Esophagus muscularis mucosa (tissue), 4 donors: ENCODE results near the gene TRAF1. TPM values are rescaled to one million over a fixed set of nuclear protein-coding genes. Genes with fewer than 3 reads are reported as not detected.
A peak's percentile ranks its signal among the peaks of the same experiment; 100 is the strongest.

Source experiments
- DNase-seq: peaks from one replicate; pipeline ENCODE4 v3.0.0-alpha.2; 2017; ENCODE audit errors: extremely low spot score
- H3K27ac ChIP-seq, 4 donors: fragments of 200-600 bp; sonication (generic); replicated peaks in 1 of 4; 1 replicate in 3 of 4; 2 replicates in 1 of 4; pipeline ENCODE4 v1.5.1; 2016 to 2019; ENCODE audit warnings: mild to moderate bottlenecking in 1 of 4
- H3K27me3 ChIP-seq, 4 donors: fragments of 200-600 bp; sonication (generic); one replicate each; pipeline versions ENCODE4 v1.5.1 to v1.6.0; 2016 to 2019
- H3K36me3 ChIP-seq, 4 donors: fragments of 200-600 bp; sonication (generic); one replicate each; pipeline ENCODE4 v1.5.1; 2016 to 2019
- H3K4me1 ChIP-seq, 4 donors: fragments of 200-600 bp; sonication (generic); one replicate each; pipeline ENCODE4 v1.5.1; 2016 to 2019
- H3K4me3 ChIP-seq, 4 donors: fragments of 200-600 bp; sonication (generic); 1 replicate in 2 of 4; 2 replicates in 2 of 4; pipeline ENCODE4 v1.5.1; 2016 to 2019; ENCODE audit warnings: mild to moderate bottlenecking in 4 of 4, moderate library complexity in 1 of 4
- H3K9me3 ChIP-seq, 4 donors: fragments of 200-600 bp; sonication (generic); 1 replicate in 3 of 4; 2 replicates in 1 of 4; pipeline ENCODE4 v1.5.1; 2016 to 2019
- CTCF ChIP-seq, 3 experiments: fragments of 200-600 bp in 2 of 3; fragments of 450-650 bp in 1 of 3; sonication (generic) in 2 of 3; IDR thresholded peaks; one replicate each; pipeline ENCODE4 v1.5.1; 2017 to 2019; ENCODE audit warnings: antibody characterized with exemption in 3 of 3, mild to moderate bottlenecking in 2 of 3, moderate library complexity in 1 of 3
- EP300 ChIP-seq: sonication (generic); formaldehyde crosslinking; IDR thresholded peaks from one replicate; pipeline ENCODE4 v1.6.1; 2017; ENCODE audit warnings: antibody characterized with exemption
- POLR2A ChIP-seq: fragments of 450-650 bp; IDR thresholded peaks from one replicate; pipeline ENCODE4 v1.6.1; 2017; ENCODE audit warnings: antibody characterized with exemption, moderate library complexity, mild to moderate bottlenecking, low read depth
- POLR2AphosphoS5 ChIP-seq, 2 donors: sonication (generic); formaldehyde crosslinking; IDR thresholded peaks; one replicate each; pipeline ENCODE4 v1.6.1; 2017; ENCODE audit warnings: antibody characterized with exemption in 2 of 2
- WGBS: methylation state at CpG from one replicate; pipeline ENCODE4 v1.1.5; 2018; 5-methylcytosine and 5-hydroxymethylcytosine counted together
- intact Hi-C: fragments of 100-400 bp; cut with DNase I; formaldehyde crosslinking; loops from one replicate; pipeline ENCODE4 v1.15.1; 2023
- total RNA-seq, 4 donors: library from RNA; depleted of rRNA; stranded (reverse); fragments of >200 nt; gene quantifications; one replicate each; pipeline versions ENCODE4 v1.1.0 to v1.2.1, GENCODE V29; 2016

Gene TRAF1
- total RNA-seq, 4 donors from 2014 or later: 4.0 to 7.4 (median 5.5) TPM

DNA sequence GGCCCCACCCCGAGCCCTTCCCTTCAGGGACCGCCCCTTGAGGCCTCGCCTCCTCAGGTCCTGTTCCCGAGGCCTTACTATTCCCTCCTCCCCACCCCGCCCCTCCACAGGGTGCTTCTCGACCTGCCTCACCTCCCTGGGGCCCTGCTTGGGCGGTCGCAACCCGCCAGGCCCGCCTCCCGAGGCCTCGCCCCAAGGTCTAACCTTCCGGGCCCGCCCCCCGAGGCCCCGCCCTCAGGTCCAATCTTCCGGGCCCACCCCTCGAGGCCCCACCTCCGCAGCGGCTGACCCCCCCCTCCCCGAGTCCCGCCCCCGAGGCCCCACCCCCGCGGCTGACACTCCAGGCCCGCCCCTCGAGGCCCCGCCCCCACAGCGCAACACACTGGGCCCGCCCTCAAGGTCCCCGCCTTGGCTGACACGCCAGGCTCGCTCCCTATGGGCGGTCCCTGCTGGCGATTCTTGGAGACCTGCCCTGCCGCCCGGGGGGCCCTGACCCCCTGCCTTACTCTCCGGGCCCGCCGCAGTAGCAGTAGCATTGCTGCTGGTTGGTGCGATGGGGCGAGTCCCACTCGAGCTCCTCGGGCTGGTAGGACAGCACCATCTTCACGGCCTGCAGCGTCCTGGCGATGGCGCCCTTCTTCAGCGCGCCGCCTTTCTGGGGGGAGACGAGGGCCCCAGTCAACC, 57.8 kb downstream of the TRAF1 start:
- no peak for TF ChIP-seq EP300
- peak; percentile 48 to 76 (median 65) for TF ChIP-seq CTCF (IDR thresholded peaks at IDR 0.05)
- no peak for TF ChIP-seq POLR2A
- peak; percentile 81 to 92 for TF ChIP-seq POLR2AphosphoS5 (IDR thresholded peaks at IDR 0.05)
- no peaks in the 10 kb centered on the region for H3K27me3 ChIP-seq
- WGBS: 1% methylated on average over 11 of the region's 52 CpGs
- H3K4me1 ChIP-seq: peaks cover 6 to 25% (median 21%) of the 10 kb centered on the region in 4 donors
- H3K27ac ChIP-seq: peak overlapping the region; percentile 91 to 93 (median 92)
- H3K9me3 ChIP-seq: no peaks in the 10 kb centered on the region
- peaks cover 11 to 63% (median 39%) of the 10 kb centered on the region in 4 donors for H3K36me3 ChIP-seq
- DNase-seq: peak; percentile 99
- H3K4me3 ChIP-seq: peak overlapping the region; percentile 55 to 77 (median 64)
- intact Hi-C loops: loop anchor here (2.0 to 5.0 kb wide), 2 partner anchors 68 to 203 kb away; partner anchors contain the start of gene CNTRL

- TF ChIP-seq CTCF (IDR thresholded peaks at IDR 0.05) (peak in 1 of 3 experiments; percentile 15), EP300 (no peak), POLR2A (peak; percentile 10), POLR2AphosphoS5 (IDR thresholded peaks at IDR 0.05) (peak; percentile 31 to 72)
- Histone ChIP-seq H3K36me3 (peaks cover 9 to 63% (median 39%) of the 10 kb centered on the region in 4 donors), H3K27ac (peak overlapping the region; percentile 91 to 93 (median 92)), H3K27me3 (no peaks in the 10 kb centered on the region), H3K9me3 (no peaks in the 10 kb centered on the region), H3K4me1 (peaks cover 6 to 25% (median 21%) of the 10 kb centered on the region in 4 donors), H3K4me3 (peak overlapping the region; percentile 55 to 77 (median 64))
- intact Hi-C loops: loop anchor here (2.0 to 5.0 kb wide), 2 partner anchors 68 to 204 kb away; partner anchors contain the start of gene CNTRL
- 9% methylated on average over 11 of the region's 11 CpGs for WGBS
- DNase-seq: no peak
Measured at GRCh38 chr9:120868339-120868675, 58.3 kb downstream of the TRAF1 start.

DNA sequence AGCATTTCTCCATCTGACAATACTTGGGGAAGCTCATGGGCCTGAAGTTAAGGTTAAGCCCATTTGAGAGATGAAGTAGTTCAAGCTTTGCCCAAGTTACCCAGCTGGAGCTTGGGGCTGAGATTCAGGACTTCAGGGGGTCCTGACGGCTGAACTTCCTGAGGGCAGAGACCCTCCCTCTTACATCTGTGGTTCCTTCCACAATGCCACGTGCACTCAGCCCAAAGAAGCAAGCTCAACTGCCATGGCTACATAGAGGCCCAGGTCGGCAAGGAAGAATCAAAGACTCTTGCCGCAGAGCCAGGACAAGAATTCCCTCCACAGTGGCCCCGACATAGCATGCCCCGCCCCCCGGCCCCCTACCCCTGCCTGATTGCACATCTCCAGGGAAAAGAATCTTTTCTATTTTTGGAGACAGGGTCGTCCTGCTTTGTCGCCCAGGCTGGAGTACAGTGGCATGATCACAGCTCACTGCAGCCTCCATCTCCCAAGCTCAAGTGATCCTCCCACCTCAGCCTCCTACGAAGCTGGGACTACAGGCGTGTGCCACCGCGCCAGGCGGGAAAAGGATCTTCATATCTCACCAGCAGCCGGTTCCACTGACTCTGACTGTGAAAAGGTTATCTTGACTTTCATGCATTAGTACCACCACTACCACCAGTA, 58.8 kb downstream of the TRAF1 start:
- H3K36me3 ChIP-seq: peaks cover 11 to 63% (median 37%) of the 10 kb centered on the region in 4 donors
- H3K27ac ChIP-seq: peak overlapping the region; percentile 91 to 93 (median 92)
- WGBS: 90% methylated on average over 10 of the region's 15 CpGs
- intact Hi-C loops: loop anchor here (2.0 to 5.0 kb wide), 2 partner anchors 69 to 204 kb away; partner anchors contain the start of gene CNTRL
- H3K4me1 ChIP-seq: peaks cover 6 to 25% (median 21%) of the 10 kb centered on the region in 4 donors
- TF ChIP-seq POLR2A (no peak), POLR2AphosphoS5 (IDR thresholded peaks at IDR 0.05) (no peak), EP300 (no peak), CTCF (IDR thresholded peaks at IDR 0.05) (no peak)
- no peaks in the 10 kb centered on the region for H3K9me3 ChIP-seq
- H3K4me3 ChIP-seq: peak overlapping the region; percentile 55 to 77 (median 64)
- no peak for DNase-seq
- H3K27me3 ChIP-seq: no peaks in the 10 kb centered on the region

DNA sequence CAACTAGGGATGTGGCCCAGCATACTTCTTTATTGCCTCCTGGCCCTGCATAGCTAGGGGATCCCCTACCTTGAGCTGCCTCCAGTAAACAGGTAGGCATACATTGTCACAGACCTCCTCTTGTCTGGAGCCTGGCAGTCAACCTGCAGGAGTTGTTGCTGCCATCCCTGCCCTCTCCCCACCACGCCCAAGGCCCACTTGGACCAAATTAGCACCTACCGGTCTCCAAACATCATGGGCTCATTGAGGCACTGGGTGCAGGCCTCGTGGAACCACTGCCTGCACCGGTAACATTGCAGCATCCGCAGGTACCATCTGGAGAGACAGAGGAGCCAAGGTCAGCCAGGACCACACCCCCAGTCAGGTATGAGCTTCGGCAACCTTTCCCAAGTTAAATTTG, 59.9 kb downstream of the TRAF1 start:
- no peak for TF ChIP-seq EP300
- TF ChIP-seq POLR2AphosphoS5 (IDR thresholded peaks at IDR 0.05): no peak
- no peak for TF ChIP-seq CTCF (IDR thresholded peaks at IDR 0.05)
- TF ChIP-seq POLR2A: no peak
- H3K4me1 ChIP-seq: peaks cover 6 to 25% (median 21%) of the 10 kb centered on the region in 4 donors
- H3K27me3 ChIP-seq: no peaks in the 10 kb centered on the region
- H3K9me3 ChIP-seq: no peaks in the 10 kb centered on the region
- DNase-seq: no peak
- WGBS: 87% methylated on average over 4 of the region's 6 CpGs
- H3K27ac ChIP-seq: no peak overlapping the region
- H3K36me3 ChIP-seq: peaks cover 19 to 63% (median 38%) of the 10 kb centered on the region in 4 donors
- no peak overlapping the region for H3K4me3 ChIP-seq
- intact Hi-C loops: loop anchor here (5.0 kb wide), 1 partner anchor 206 kb away; the partner anchor contains the start of gene CNTRL
